GM15510 (cell line): Measurements from ENCODE around the gene ZBTB17.

Experiments used
- POLR2A ChIP-seq: IDR thresholded peaks from 3 replicates; pipeline ENCODE4 v1.6.1; 2011; ENCODE audit warnings: borderline replicate concordance; ENCODE audit not compliant: insufficient read length; ENCODE audit errors: extremely low read depth

Gene ZBTB17

GRCh38 chr1:15975805-15976680 is at the start of gene ZBTB17:
Gene ZBTB17 (minus strand): TSS chr1:15976101. CDS start chr1:15948495, 27,606 bp downstream.
- TF ChIP-seq POLR2A, result peak; percentile 67

- no peak for TF ChIP-seq POLR2A
Observed at GRCh38 chr1:16023050-16023653, 47.3 kb upstream of the ZBTB17 start.

DNA sequence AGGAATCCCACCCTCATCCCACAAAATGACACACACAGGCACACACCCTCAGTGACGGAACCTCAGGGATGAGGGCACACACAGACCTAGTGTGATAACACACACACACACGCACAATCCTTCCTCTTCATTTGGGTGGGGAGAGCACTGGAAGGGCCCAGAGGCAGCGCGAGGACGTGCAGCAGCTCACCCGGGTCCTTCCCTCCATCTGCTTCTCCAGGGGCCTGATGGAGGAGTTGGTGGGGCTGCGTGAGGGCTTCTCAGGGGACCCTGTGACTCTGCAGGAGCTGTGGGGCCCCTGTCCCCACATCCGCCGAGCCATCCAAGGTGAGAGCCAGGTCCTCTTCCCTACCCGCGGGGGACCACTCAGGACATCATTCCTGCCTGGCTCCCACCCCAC is 46.5 kb upstream of the ZBTB17 start:
- no peak for TF ChIP-seq POLR2A

- TF ChIP-seq POLR2A, result no peak
Observed at GRCh38 chr1:16021681-16022080, 45.8 kb upstream of the ZBTB17 start, which contains the start of gene CLCNKA. Gene CLCNKA (plus strand): TSS chr1:16022036. CDS start chr1:16022620, 584 bp downstream.

- no peak for TF ChIP-seq POLR2A
Observed at GRCh38 chr1:16020325-16020724, 44.4 kb upstream of the ZBTB17 start.

- TF ChIP-seq POLR2A, result no peak
Observed at GRCh38 chr1:16019644-16020277, 43.9 kb upstream of the ZBTB17 start.

- TF ChIP-seq POLR2A, result no peak
Observed at GRCh38 chr1:16018749-16019643, 43.1 kb upstream of the ZBTB17 start.

- TF ChIP-seq POLR2A, result no peak
Observed at GRCh38 chr1:16018308-16018707, 42.4 kb upstream of the ZBTB17 start.

DNA sequence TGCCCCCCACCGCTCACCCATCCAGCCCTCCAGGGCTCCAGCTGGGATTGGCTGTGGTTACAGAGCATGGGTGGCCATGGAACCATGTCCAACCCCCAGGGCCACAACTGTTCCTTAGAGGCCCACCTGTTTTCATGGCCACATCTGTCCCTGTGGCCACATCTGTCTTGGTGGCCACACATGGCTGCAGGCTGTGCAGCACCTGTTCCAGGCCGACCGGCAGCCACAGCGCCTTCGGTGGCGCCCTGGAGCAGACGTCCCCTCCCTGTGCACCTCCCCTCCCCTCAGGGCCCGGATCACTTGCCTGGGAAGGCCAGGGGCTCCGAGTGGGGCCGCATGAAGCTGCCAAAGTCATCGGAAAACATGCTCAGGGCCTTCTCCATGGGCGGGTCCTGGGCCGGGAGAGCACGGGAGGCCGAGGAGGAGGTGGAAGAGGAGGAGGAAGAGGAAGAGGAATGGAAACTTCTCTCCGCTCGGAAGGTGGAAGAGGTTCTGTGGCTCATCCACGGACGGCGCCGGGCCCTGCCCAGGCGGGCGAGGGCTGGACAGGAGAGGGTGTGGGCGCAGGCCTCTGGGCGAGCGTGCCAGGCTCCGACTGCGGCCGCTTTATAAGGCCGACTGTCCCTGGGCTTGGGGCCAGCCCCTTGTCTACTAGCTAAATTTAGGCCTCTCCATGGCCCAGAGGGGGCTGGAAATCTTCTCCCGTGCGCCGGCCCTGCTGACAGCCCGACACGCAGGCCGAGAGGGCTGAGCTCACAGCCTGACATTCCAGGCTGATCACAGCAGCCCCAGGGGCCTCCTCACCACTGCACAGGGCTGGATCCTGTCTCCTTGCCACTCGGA is 41.8 kb upstream of the ZBTB17 start, which contains the start of gene HSPB7:
Gene HSPB7 (minus strand): TSS at position 583 of the 843 bp plus-strand sequence. CDS start 80 bp downstream, at position 503.
- TF ChIP-seq POLR2A, result no peak

DNA sequence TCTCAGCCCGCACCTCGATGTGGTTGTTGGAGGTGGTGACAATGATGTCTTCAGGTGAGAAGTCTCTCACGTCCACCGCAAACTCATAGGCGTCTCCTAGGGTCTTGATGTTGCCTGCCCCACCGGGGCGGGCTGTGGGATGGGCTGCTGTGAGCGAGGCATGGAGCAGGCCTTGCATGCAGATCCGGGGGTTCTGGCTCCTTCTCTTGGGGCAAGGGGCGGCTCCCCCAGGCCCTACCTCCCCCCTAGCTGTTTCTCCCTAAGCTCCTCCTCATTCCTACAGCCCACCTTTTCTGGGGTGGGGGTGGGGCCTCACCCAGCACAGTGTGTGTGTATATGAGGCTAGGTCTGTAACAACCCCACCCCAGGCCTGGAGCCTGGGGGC is 41.2 kb upstream of the ZBTB17 start:
- no peak for TF ChIP-seq POLR2A

GRCh38 chr1:16015960-16016901 is 40.3 kb upstream of the ZBTB17 start:
- TF ChIP-seq POLR2A, result no peak

- no peak for TF ChIP-seq POLR2A
Observed at GRCh38 chr1:16015491-16015890, 39.6 kb upstream of the ZBTB17 start.
